Measurements from ENCODE around the gene FEN1. TPM values are rescaled to one million over a fixed set of nuclear protein-coding genes. Genes with fewer than 3 reads are reported as not detected.

The FEN1 gene
- total and polyA plus RNA-seq, 2 experiments from 2014 or later, result 13.5 to 39.2 TPM

DNA sequence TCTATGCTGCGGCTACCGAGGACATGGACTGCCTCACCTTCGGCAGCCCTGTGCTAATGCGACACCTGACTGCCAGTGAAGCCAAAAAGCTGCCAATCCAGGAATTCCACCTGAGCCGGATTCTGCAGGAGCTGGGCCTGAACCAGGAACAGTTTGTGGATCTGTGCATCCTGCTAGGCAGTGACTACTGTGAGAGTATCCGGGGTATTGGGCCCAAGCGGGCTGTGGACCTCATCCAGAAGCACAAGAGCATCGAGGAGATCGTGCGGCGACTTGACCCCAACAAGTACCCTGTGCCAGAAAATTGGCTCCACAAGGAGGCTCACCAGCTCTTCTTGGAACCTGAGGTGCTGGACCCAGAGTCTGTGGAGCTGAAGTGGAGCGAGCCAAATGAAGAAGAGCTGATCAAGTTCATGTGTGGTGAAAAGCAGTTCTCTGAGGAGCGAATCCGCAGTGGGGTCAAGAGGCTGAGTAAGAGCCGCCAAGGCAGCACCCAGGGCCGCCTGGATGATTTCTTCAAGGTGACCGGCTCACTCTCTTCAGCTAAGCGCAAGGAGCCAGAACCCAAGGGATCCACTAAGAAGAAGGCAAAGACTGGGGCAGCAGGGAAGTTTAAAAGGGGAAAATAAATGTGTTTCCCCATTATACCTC is 3.3 kb downstream of the FEN1 start:
- Histone ChIP-seq H3K27me3 (no peaks in the 10 kb centered on the region), H3K36me3 (no peaks in the 10 kb centered on the region), H3K4me3 (no peak overlapping the region), H3K27ac (no peak overlapping the region), H3K9me3 (ENCODE audit: low read depth) (no peaks in the 10 kb centered on the region), H3K4me1 (ENCODE audit: low read depth) (peaks cover 11% of the 10 kb centered on the region)
- TF ChIP-seq, protein P1, sequence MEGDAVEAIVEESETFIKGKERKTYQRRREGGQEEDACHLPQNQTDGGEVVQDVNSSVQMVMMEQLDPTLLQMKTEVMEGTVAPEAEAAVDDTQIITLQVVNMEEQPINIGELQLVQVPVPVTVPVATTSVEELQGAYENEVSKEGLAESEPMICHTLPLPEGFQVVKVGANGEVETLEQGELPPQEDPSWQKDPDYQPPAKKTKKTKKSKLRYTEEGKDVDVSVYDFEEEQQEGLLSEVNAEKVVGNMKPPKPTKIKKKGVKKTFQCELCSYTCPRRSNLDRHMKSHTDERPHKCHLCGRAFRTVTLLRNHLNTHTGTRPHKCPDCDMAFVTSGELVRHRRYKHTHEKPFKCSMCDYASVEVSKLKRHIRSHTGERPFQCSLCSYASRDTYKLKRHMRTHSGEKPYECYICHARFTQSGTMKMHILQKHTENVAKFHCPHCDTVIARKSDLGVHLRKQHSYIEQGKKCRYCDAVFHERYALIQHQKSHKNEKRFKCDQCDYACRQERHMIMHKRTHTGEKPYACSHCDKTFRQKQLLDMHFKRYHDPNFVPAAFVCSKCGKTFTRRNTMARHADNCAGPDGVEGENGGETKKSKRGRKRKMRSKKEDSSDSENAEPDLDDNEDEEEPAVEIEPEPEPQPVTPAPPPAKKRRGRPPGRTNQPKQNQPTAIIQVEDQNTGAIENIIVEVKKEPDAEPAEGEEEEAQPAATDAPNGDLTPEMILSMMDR (IDR thresholded peaks at IDR 0.05; ENCODE audit: low read depth, low read length), result no peak
- no peak for DNase-seq (ENCODE audit: low read depth in 1 of 2, low spot score in 1 of 2)

DNA sequence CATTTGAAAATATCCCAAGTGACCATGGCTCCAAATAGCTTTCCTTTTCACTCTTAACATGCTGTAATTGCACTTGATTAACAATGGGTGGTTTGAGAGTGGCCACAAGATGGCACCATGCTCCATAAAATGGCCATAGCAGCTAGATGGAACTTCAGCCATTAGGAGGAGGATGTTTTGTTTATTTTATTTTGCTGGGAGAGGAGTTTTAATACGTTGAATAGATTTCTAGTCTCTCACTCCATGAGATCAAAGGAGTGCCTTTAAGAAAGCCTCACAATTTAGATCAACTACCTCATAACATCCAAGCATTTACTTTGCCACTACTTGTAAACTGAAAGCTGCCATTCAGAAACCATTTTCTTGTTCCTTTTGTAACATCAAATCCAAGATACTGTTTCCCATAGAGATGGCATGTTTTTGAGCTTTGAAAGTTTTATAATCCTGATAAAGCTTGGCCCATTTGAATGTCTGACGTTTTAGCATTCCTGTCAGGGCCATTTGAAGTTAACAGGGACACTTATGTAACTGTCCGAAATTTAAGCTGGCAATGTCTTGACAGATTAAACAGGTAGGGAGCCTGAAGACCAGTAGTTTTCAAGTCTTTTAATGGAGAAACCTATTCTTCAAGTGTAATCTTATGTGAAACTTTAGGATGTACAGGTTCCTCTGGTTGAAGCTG is 4.7 kb downstream of the FEN1 start:
- Histone ChIP-seq H3K9me3 (ENCODE audit: low read depth) (no peaks in the 10 kb centered on the region), H3K27ac (no peak overlapping the region), H3K27me3 (no peaks in the 10 kb centered on the region), H3K4me3 (no peak overlapping the region), H3K4me1 (ENCODE audit: low read depth) (peaks cover 6% of the 10 kb centered on the region), H3K36me3 (peaks cover 11% of the 10 kb centered on the region)
- peak; percentile 79 to 92 for DNase-seq (ENCODE audit: low read depth in 1 of 2, low spot score in 1 of 2)
- TF ChIP-seq, protein P1 (IDR thresholded peaks at IDR 0.05; ENCODE audit: low read depth, low read length), result peak; percentile 75

DNA sequence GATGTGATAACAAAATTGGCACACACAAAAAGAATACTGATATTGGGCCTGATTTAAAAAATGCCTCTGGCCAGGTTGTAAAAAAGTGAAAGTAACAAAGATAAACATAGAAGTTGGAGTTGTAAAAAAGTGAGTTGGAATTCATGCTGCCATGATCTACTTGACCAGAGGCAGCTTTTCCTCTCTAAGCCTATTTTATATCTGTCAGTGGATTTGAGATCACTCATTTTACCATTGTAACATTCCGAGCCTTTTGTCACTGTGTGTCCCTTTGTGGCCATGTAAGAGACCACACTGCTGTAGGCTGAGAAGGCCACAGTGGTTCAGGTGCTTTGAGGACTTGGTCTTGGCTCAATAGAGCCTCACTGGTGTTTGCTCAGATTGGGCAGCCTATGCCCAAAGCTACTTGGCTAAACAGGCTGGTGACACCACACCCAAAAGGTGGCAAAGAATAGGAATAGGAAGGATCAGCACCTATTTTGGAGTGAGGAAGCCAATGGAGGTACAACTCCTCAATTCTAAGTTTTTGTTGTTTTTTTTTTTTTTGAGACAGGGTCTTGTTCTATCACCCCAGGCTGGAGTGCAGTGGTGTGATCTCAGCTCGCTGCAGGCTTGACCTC is 7.1 kb downstream of the FEN1 start:
- peak overlapping the region; percentile 43 for H3K27ac ChIP-seq
- peaks cover 31% of the 10 kb centered on the region for H3K36me3 ChIP-seq

DNA sequence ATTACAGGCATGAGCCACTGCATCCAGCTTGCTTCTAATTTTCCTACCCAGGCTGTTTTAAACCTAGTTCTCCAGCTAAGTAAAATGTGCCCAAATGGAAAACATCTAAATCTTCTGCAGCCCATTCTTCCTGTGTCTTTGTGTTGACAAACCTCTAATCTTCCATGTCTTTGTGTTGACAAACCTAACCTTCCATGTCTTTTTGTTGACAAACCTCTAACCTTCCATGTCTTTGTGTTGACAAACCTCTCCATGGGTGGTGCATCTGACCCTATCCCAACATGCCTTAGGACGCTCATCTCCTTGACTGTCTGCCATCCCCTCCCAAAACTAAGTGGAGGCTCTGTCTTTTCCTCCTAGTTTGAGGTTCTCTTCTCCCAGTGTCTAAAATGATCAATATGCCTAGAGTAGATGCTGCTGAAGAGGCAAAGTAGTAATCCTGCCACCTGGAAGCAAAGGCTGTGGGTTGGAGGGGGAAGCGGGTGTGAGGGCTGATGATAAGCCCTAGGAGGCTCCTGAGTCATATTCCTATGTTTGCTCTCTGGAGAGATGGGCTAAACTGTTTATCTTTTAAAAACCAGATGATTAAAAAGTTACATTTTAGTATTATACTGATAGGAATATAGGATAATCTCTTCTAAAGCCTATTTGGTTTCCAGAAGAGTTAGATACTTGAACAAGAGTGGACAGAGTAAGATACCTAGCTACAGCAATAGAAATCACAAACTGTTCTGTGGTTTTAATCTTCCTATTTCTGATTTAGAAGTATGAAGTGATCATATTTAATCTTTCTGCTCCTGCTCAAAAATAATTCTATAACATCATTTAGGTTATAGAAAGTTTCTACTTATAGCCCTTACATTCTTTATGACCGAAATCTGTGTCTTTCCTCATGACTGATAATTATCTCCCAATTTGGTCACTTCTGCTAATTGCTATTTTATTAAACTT is 7.9 kb downstream of the FEN1 start:
- no peaks in the 10 kb centered on the region for H3K27me3 ChIP-seq
- no peak for DNase-seq (ENCODE audit: low read depth in 1 of 2, low spot score in 1 of 2)
- no peaks in the 10 kb centered on the region for H3K9me3 ChIP-seq (ENCODE audit: low read depth)
- H3K36me3 ChIP-seq, result peaks cover 36% of the 10 kb centered on the region
- H3K4me3 ChIP-seq, result no peak overlapping the region
- H3K27ac ChIP-seq, result no peak overlapping the region
- H3K4me1 ChIP-seq (ENCODE audit: low read depth), result no peaks in the 10 kb centered on the region
- TF ChIP-seq, protein P1 (IDR thresholded peaks at IDR 0.05; ENCODE audit: low read depth, low read length), result no peak

More for the DNA sequence above, 7.1 kb downstream of the FEN1 start:
- no peaks in the 10 kb centered on the region for H3K27me3 ChIP-seq
- H3K4me1 ChIP-seq (ENCODE audit: low read depth), result no peaks in the 10 kb centered on the region
- H3K4me3 ChIP-seq, result no peak overlapping the region
- no peaks in the 10 kb centered on the region for H3K9me3 ChIP-seq (ENCODE audit: low read depth)
- no peak for DNase-seq (ENCODE audit: low read depth in 1 of 2, low spot score in 1 of 2)
- TF ChIP-seq, protein P1 (IDR thresholded peaks at IDR 0.05; ENCODE audit: low read depth, low read length), result no peak

DNA sequence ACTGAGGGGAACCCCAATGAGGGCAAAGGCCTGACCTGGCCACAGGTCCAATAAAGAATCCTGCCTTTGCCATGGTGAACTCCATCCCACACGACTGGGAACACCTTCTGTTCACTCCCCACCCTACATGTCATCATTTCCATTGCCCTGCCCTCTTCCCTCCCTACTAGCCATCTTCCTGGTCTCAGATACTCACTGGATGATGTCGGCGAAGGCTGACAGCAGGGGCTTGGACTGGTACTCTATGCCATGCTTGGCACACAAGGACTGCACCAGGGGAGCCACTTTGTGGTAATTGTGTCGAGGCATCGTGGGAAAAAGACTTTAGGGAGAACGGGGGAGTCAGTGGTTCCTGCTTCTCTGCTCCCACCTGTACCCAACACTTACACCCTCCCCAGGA is 9.9 kb downstream of the FEN1 start:
- no peak for DNase-seq (ENCODE audit: low read depth in 1 of 2, low spot score in 1 of 2)
- peaks cover 44% of the 10 kb centered on the region for H3K36me3 ChIP-seq
- no peak overlapping the region for H3K4me3 ChIP-seq
- no peak overlapping the region for H3K27ac ChIP-seq
- TF ChIP-seq, protein P1 (IDR thresholded peaks at IDR 0.05; ENCODE audit: low read depth, low read length), result no peak
- H3K9me3 ChIP-seq (ENCODE audit: low read depth), result no peaks in the 10 kb centered on the region
- no peaks in the 10 kb centered on the region for H3K4me1 ChIP-seq (ENCODE audit: low read depth)
- no peaks in the 10 kb centered on the region for H3K27me3 ChIP-seq

Data from cardiac muscle cell (in vitro differentiated cells and primary cell).